Neural cell (in vitro differentiated cells): ENCODE results near the gene PROZ. TPM values are rescaled to one million over a fixed set of nuclear protein-coding genes. Genes with fewer than 3 reads are reported as not detected.

Source experiments
- H2AFZ ChIP-seq: fragments of 200-600, 300-800 bp; sonication (generic), shearing (Covaris generic); 2 replicates; pipeline ENCODE4 v1.6.0; 2014; ENCODE audit warnings: low read depth, mild to moderate bottlenecking, antibody characterized with exemption, low read length, moderate library complexity
- H3F3A ChIP-seq: fragments of 200-600 bp; shearing (Covaris generic); 2 replicates; pipeline ENCODE4 v1.6.1; 2016; ENCODE audit warnings: mild to moderate bottlenecking, moderate library complexity, mixed read lengths, antibody characterized with exemption, low read length; ENCODE audit not compliant: insufficient read depth, poor library complexity, severe bottlenecking
- H3K27ac ChIP-seq: fragments of 200-600, 300-800 bp; sonication (generic), shearing (Covaris generic); 2 replicates; pipeline ENCODE4 v1.5.1; 2014; ENCODE audit warnings: mild to moderate bottlenecking, low read length, moderate library complexity
- H3K27me3 ChIP-seq: fragments of 300-800, 200-600 bp; sonication (generic), shearing (Covaris generic); 2 replicates; pipeline ENCODE4 v1.6.0; 2014; ENCODE audit warnings: mild to moderate bottlenecking, low read depth, low read length, moderate library complexity; ENCODE audit not compliant: insufficient read depth
- H3K36me3 ChIP-seq: fragments of 300-800, 200-600 bp; sonication (generic), shearing (Covaris generic); 2 replicates; pipeline ENCODE4 v1.5.1; 2014; ENCODE audit warnings: mild to moderate bottlenecking, antibody characterized with exemption, low read length, moderate library complexity; ENCODE audit not compliant: insufficient read depth
- H3K4me2 ChIP-seq: fragments of 300-800, 200-600 bp; sonication (generic), shearing (Covaris generic); 2 replicates; pipeline ENCODE4 v1.6.0; 2014; ENCODE audit warnings: mild to moderate bottlenecking, low read length
- H3K4me3 ChIP-seq: fragments of 300-800, 200-600 bp; sonication (generic), shearing (Covaris generic); 2 replicates; pipeline ENCODE4 v1.5.1; 2014; ENCODE audit warnings: mild to moderate bottlenecking, low read length, moderate library complexity
- H3K79me2 ChIP-seq: fragments of 200-600 bp; shearing (Covaris generic); replicated peaks from 2 replicates; pipeline ENCODE4 v1.6.0; 2014; ENCODE audit warnings: mild to moderate bottlenecking, low read length, moderate library complexity; ENCODE audit not compliant: insufficient read depth
- H3K9ac ChIP-seq: fragments of 300-800, 200-600 bp; sonication (generic), shearing (Covaris generic); 2 replicates; pipeline ENCODE4 v1.6.1; 2016; ENCODE audit warnings: mild to moderate bottlenecking, low read length, mixed read lengths
- H3K9me2 ChIP-seq: fragments of 200-600 bp; shearing (Covaris generic); 2 replicates; pipeline ENCODE4 v1.6.1; 2016; ENCODE audit warnings: mild to moderate bottlenecking, low read length, mixed read lengths; ENCODE audit not compliant: insufficient read depth
- H3K9me3 ChIP-seq: fragments of 200-600, 300-800 bp; sonication (generic), shearing (Covaris generic); 2 replicates; pipeline ENCODE4 v1.6.1; 2016; ENCODE audit warnings: mild to moderate bottlenecking, mixed run types, low read length, moderate library complexity, mixed read lengths
- H4K20me1 ChIP-seq: fragments of 200-600 bp; shearing (Covaris generic); 2 replicates; pipeline ENCODE4 v1.6.1; 2016; ENCODE audit warnings: mild to moderate bottlenecking, mixed run types; ENCODE audit not compliant: insufficient read depth
- EP300 ChIP-seq: fragments of 450-650 bp; conservative IDR thresholded peaks from 2 replicates; pipeline ENCODE4 v1.6.1; 2014; ENCODE audit warnings: antibody characterized with exemption, mild to moderate bottlenecking, moderate library complexity; ENCODE audit not compliant: poor library complexity, severe bottlenecking
- EZH2 ChIP-seq: fragments of 200-600, 300-800 bp; shearing (Covaris generic), sonication (generic); IDR thresholded peaks from 2 replicates; pipeline ENCODE4 v1.6.1; 2014; ENCODE audit warnings: antibody characterized with exemption, low read length, borderline replicate concordance, mild to moderate bottlenecking; ENCODE audit not compliant: insufficient read depth, poor library complexity, severe bottlenecking
- MXI1 ChIP-seq: fragments of 450-650 bp; conservative IDR thresholded peaks from 2 replicates; pipeline ENCODE4 v1.6.1; 2014; ENCODE audit warnings: antibody characterized with exemption, mild to moderate bottlenecking; ENCODE audit not compliant: poor library complexity, severe bottlenecking
- POLR2AphosphoS5 ChIP-seq: IDR thresholded peaks from 2 replicates; pipeline ENCODE4 v1.6.1; 2012
- RAD21 ChIP-seq: fragments of 450-650 bp; conservative IDR thresholded peaks from 2 replicates; pipeline ENCODE4 v1.6.1; 2014; ENCODE audit warnings: antibody characterized with exemption, mild to moderate bottlenecking, moderate library complexity
- SMC3 ChIP-seq: fragments of 450-650 bp; conservative IDR thresholded peaks from 2 replicates; pipeline ENCODE4 v1.6.1; 2014; ENCODE audit warnings: antibody characterized with exemption, mild to moderate bottlenecking, moderate library complexity; ENCODE audit not compliant: poor library complexity
- TAF1 ChIP-seq: IDR thresholded peaks from 2 replicates; pipeline ENCODE4 v1.6.1; 2012; ENCODE audit warnings: low read depth
- polyA plus RNA-seq: library from polyadenylated mRNA; depleted of rRNA; stranded (reverse); fragments of >200 nt; gene quantifications from 2 replicates; pipeline ENCODE4 v1.2.3, GENCODE V29; 2014
- TF ChIP-seq, protein P1 (sequence below): IDR thresholded peaks from 2 replicates; pipeline ENCODE4 v1.6.1; 2012; ENCODE audit warnings: borderline replicate concordance
- TF ChIP-seq, protein P2 (sequence below): fragments of 450-650 bp; IDR thresholded peaks from 2 replicates; pipeline ENCODE4 v1.5.1; 2014; ENCODE audit warnings: antibody characterized with exemption, mild to moderate bottlenecking, moderate library complexity; ENCODE audit not compliant: poor library complexity, severe bottlenecking

Gene PROZ
- polyA plus RNA-seq, 1 donor from 2014 or later: not detected

- Histone ChIP-seq H3K27ac (no peak overlapping the region), H3K4me2 (no peak overlapping the region), H3K4me3 (no peak overlapping the region), H3F3A (no peaks in the 10 kb centered on the region), H3K9me2 (no peaks in the 10 kb centered on the region), H2AFZ (no peak overlapping the region), H3K79me2 (no peaks in the 10 kb centered on the region), H3K9me3 (no peaks in the 10 kb centered on the region), H4K20me1 (no peaks in the 10 kb centered on the region), H3K9ac (no peak overlapping the region), H3K36me3 (peaks cover 4% of the 10 kb centered on the region), H3K27me3 (no peaks in the 10 kb centered on the region)
- TF ChIP-seq MXI1 (no peak), TAF1 (no peak), SMC3 (no peak), POLR2AphosphoS5 (no peak), EP300 (no peak), EZH2 (no peak), RAD21 (no peak)
- TF ChIP-seq, protein P1, sequence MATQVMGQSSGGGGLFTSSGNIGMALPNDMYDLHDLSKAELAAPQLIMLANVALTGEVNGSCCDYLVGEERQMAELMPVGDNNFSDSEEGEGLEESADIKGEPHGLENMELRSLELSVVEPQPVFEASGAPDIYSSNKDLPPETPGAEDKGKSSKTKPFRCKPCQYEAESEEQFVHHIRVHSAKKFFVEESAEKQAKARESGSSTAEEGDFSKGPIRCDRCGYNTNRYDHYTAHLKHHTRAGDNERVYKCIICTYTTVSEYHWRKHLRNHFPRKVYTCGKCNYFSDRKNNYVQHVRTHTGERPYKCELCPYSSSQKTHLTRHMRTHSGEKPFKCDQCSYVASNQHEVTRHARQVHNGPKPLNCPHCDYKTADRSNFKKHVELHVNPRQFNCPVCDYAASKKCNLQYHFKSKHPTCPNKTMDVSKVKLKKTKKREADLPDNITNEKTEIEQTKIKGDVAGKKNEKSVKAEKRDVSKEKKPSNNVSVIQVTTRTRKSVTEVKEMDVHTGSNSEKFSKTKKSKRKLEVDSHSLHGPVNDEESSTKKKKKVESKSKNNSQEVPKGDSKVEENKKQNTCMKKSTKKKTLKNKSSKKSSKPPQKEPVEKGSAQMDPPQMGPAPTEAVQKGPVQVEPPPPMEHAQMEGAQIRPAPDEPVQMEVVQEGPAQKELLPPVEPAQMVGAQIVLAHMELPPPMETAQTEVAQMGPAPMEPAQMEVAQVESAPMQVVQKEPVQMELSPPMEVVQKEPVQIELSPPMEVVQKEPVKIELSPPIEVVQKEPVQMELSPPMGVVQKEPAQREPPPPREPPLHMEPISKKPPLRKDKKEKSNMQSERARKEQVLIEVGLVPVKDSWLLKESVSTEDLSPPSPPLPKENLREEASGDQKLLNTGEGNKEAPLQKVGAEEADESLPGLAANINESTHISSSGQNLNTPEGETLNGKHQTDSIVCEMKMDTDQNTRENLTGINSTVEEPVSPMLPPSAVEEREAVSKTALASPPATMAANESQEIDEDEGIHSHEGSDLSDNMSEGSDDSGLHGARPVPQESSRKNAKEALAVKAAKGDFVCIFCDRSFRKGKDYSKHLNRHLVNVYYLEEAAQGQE: no peak
- TF ChIP-seq, protein P2, sequence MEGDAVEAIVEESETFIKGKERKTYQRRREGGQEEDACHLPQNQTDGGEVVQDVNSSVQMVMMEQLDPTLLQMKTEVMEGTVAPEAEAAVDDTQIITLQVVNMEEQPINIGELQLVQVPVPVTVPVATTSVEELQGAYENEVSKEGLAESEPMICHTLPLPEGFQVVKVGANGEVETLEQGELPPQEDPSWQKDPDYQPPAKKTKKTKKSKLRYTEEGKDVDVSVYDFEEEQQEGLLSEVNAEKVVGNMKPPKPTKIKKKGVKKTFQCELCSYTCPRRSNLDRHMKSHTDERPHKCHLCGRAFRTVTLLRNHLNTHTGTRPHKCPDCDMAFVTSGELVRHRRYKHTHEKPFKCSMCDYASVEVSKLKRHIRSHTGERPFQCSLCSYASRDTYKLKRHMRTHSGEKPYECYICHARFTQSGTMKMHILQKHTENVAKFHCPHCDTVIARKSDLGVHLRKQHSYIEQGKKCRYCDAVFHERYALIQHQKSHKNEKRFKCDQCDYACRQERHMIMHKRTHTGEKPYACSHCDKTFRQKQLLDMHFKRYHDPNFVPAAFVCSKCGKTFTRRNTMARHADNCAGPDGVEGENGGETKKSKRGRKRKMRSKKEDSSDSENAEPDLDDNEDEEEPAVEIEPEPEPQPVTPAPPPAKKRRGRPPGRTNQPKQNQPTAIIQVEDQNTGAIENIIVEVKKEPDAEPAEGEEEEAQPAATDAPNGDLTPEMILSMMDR: no peak
Observed at GRCh38 chr13:113179374-113180230, 21.2 kb downstream of the PROZ start.

- no peaks in the 10 kb centered on the region for H3K9me2 ChIP-seq
- no peak overlapping the region for H3K9ac ChIP-seq
- no peak overlapping the region for H3K27ac ChIP-seq
- H3K79me2 ChIP-seq: no peaks in the 10 kb centered on the region
- H2AFZ ChIP-seq: no peak overlapping the region
- no peak overlapping the region for H3K4me3 ChIP-seq
- H3K9me3 ChIP-seq: no peaks in the 10 kb centered on the region
- H4K20me1 ChIP-seq: no peaks in the 10 kb centered on the region
- peaks cover 4% of the 10 kb centered on the region for H3K36me3 ChIP-seq
- H3F3A ChIP-seq: no peaks in the 10 kb centered on the region
- no peak overlapping the region for H3K4me2 ChIP-seq
- TF ChIP-seq SMC3 (no peak), TAF1 (no peak), EZH2 (no peak), RAD21 (no peak)
- no peaks in the 10 kb centered on the region for H3K27me3 ChIP-seq
Observed at GRCh38 chr13:113182046-113182445, 23.6 kb downstream of the PROZ start.
